Gastrocnemius medialis (tissue), 4 donors: ENCODE results near the gene SLC35D2.

ENCODE experiments used
- CTCF ChIP-seq, 5 experiments: fragments of 450-650 bp in 3 of 5; fragments of 200-600 bp in 2 of 5; sonication (generic) in 2 of 5; IDR thresholded peaks in 4 of 5; conservative IDR thresholded peaks in 1 of 5; 1 replicate in 4 of 5; 2 replicates in 1 of 5; pipeline ENCODE4 v1.5.1; 2016 to 2019; ENCODE audit warnings: antibody characterized with exemption in 5 of 5, mild to moderate bottlenecking in 3 of 5, moderate library complexity in 3 of 5
- POLR2A ChIP-seq, 2 donors: fragments of 450-650 bp; IDR thresholded peaks; one replicate each; pipeline ENCODE4 v1.6.1; 2017; ENCODE audit warnings: antibody characterized with exemption in 2 of 2, mild to moderate bottlenecking in 2 of 2, moderate library complexity in 2 of 2

GRCh38 chr9:96360976-96361375 is 22.5 kb downstream of the SLC35D2 start:
- TF ChIP-seq POLR2A (IDR thresholded peaks at IDR 0.05) (no peak), CTCF (IDR thresholded peaks at IDR 0.05 in 4 of 5, conservative IDR thresholded peaks at IDR 0.05 in 1 of 5) (no peak)
